Fibroblast of peridontal ligament (primary cell): Measurements from ENCODE around the gene JARID2.

ENCODE experiments used
- DNase-seq: peaks from one replicate; pipeline ENCODE4 v3.0.0-alpha.2; 2010; ENCODE audit errors: extremely low read depth

Gene JARID2

DNA sequence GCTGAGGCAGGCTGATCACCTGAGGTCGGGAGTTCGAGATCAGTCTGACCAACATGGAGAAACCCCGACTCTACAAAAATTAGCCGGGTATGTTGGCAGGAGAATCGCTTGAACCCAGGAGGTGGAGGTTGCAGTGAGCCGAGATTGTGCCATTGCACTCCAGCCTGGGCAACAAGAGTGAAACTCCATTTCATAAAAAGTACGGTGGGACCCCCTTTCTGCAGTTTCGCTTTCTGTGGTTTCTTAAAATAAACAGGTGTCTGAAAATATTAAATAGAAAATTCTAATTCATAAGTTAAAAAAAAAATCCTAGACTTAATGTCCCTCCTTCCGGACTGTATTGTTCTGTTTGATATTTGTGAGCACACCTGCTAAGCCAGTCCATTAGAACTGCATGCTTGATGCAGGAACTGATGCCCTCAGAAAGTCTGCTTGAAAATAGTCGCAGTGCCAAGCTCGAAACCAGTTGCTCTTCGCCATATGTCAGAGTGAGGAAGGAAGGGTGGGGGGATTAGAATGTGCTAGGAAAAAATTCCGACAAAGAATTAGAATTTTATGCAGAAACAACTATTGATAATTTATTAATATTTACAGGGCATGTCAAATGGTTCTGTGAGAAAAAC is 85.9 kb downstream of the JARID2 start:
- DNase-seq = no peak

DNA sequence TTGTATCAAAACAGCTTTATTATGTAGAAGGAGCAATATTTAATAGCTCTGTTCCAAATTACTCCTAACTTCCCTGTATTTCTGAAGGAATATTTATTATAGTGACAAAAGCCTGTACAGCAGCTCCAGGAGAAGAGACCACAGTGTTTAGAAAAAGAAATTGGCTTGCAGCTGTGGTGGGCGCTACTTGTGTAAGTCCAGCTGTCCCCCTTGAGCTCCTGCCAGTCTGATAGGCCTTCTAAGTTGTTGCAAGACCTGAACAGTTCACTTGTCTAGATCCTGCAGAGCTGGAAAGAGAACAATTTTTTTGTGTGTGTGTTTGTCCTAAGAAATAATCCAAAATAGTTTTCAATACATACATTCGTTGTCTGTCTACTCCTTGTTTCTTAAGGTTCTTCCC is 86.6 kb downstream of the JARID2 start:
- DNase-seq = peak; percentile 68

DNA sequence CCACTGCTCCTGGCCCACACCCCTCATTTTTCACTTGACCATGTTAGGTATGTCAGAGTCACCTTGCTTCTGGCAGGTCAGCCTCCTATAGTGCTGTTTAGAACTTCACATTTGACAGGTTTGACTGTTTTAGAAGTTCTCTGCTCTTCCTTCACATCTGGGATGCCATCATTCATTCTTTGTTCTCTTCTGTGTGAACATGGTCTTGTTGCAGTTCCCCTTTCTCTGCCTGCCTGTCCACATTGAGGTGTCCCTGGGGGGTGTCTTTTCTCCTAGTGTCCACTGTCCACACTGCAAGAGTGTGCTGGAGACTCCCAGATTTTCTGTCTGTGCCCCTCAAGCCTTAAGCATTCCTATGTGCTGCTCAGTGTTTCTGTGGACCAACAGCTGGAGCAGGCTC is 89.5 kb downstream of the JARID2 start:
- DNase-seq = no peak

DNA sequence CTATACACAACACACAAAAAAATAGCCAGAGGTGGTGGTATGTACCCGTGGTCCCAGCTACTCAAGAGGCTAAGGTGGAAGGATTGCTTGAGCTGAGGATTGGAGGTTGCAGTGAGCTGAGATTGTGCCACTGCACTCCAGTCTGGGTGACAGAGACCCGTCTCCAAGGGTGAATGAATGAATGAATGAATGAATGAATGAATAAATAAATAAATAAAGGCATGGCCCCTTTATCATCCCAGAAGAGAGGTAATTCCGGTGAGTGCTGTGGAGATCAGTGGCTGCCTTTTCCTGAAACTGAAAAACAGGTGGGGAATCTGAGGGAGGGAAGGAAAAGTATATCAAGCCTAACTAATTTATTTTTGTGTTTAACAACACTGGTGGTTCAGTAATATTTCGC is 90.0 kb downstream of the JARID2 start:
- DNase-seq = no peak

DNA sequence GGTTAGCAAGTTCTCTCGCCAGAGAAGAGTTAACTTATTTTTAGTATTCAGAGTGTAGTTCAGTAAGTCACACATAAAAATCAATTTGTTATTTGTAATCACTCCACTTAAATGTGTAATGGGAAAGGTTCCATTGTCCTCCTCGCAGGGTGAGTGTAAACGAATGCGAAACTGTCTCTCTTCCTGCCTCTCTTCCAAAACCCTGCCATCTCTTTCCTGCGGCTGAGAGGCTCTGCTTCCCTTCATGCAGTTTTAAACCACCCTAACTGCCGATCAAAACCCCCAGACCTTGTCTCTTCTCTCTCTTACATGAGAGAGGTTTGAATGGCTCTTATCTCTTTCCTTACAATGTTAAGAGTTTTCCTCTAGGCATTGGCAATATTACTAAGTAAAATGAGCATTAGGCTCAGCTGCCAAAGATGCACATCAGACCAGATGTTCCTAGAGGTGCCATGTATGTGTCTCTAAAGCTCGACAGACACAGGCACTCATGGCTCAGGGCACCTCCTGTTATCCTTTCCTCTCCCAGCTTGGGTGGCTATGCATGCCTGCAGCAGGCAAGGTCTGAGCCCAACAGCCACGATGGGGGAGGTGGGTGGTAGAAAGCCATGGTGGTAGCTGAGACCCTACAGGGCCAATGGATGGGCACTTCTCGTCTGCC is 91.2 kb downstream of the JARID2 start:
- no peak for DNase-seq

DNA sequence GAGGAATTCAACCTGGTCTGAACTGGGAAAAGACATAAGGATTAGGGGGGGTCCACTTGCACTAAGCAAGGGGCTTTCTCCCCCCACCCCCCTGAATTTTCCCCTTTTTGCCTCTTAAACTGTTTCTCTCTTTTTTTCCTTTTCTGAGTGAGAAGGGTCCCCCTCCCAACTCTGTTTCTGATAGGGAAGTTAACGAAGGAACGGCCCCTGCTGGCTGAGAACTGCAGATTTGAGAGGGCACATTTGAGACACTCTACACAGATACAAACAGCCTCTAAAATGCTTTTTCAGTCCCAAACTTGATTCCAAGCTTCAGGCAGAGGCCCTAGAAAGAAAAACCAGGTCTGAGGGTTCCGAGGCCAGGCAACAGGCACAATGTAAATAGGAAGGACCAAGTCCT is 91.7 kb downstream of the JARID2 start:
- no peak for DNase-seq

DNA sequence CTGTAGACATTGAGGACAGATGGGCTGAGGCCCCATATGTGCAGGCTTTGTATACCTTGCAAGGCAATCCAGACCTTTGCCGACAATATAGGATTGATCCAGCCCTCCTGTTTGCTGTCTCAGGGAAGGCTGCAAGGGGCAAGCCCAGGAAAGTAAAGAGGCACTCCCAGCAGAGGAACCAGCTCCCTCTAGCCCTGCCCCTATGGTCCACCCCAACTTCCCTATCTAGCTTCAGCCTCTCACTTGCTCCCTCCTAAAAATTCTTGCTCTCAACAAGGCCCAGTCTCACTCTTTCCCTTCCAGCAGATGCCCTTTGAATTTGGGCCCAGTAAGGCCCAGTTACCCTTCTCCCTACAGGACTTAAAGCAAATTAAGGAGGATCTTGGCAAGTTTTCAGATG is 92.6 kb downstream of the JARID2 start:
- no peak for DNase-seq

DNA sequence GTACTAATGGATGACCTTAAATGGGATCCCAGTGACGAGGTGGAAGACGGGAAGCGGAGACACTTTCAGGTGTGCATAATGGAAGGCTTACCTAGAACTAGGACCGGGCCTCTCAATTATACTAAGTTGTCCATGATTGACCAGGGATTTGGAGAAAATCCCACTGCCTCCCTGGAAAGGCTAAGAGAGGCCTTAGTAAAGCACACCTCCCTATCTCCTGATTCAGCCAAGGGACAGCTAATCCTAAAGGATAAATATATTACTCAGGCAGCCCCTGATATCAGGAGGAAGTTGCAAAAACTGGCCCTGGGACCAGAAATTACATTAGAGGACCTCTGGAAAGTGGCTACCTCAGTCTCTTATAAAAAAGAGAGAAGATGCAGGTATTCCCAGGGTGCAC is 93.2 kb downstream of the JARID2 start:
- no peak for DNase-seq

DNA sequence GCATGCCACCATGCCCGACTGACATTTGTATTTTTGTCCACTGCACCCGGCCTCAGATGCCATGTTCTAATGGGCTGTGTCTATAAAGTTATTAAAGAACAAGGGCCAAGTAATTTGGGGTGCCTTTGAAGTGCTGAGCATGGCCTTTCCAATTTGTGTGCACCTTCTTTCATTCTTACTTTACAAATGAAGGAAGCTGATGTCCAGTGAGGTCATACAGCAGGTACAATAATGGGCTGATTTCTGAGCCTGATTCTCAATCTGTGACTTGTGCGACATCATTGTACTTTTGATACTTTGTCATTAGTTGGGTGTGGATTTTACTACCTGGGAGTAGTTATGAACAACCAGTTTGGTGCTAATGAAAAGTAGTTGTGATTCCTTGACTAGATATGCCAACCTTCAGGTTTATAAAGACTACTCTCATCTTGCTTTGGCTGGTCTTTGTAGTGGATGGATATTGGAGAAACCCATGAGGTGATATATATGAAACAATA is 94.3 kb downstream of the JARID2 start:
- no peak for DNase-seq

DNA sequence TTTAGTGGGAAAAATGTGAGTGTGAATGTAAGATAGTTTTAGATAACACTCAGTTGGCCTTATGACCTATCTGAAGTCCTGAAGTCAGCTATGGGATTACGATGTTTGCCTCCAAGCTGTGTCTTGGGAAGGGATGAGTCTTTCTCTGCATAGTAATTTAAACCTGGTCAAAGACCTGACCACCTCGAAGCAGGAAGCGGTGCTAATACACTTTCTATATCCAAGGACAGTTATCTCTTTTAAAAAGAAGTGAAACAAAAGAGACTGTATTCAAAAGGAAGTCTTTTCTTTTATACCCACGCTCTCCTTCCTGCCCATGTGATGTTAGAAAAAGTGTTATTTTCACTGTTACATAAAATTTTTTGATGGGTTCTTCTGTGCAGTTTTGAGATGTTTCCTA is 94.9 kb downstream of the JARID2 start:
- no peak for DNase-seq

DNA sequence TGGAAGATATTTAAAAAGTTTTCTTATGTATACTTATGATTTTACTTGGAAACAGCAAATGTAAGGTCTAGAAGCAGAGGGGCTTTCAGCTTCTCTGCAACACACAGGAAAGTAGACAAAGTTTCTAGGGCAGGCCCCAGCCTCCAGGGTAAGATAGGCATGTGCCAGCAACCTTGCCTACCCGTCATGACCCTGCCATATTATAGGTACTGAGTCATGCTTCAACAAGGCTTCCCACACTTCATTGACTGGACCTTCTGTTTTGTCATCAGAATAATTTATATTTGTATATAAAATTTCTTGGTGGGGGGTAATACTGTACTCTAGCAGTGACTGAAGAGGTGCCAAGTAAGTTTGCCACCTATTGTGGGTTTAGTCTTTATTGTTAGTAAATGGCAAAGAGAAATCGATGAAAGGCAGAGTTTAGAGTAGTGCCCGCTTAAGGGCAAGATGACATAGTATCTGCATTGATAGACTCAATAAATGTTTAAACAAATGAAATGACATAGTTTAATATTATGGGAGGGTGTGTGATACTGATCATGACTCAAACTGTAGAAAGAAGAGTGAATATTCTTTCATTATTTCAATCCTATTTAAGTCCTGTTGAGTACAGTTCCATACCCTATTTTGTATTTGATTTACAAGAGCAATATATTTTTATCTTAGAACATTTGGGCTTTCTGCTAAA is 95.6 kb downstream of the JARID2 start:
- no peak for DNase-seq

DNA sequence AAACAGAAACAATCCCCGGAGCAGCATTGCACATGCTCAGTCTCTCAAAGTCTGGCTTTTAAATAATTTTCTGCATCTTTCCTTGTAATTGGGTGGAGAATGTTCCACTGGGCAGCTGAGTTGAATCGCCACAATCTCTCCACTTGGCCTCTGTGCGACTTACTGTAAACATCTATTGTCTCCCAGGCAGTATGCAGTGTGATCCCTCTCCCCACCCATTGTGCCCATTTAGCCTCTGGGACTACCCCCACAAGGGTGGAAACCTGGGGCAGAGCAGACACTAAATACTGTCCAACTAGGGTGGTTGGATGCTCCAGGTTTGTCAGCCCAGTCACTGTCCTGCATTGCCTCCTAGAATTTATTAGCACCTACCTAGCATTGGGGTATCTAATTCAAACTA is 96.2 kb downstream of the JARID2 start:
- no peak for DNase-seq

DNA sequence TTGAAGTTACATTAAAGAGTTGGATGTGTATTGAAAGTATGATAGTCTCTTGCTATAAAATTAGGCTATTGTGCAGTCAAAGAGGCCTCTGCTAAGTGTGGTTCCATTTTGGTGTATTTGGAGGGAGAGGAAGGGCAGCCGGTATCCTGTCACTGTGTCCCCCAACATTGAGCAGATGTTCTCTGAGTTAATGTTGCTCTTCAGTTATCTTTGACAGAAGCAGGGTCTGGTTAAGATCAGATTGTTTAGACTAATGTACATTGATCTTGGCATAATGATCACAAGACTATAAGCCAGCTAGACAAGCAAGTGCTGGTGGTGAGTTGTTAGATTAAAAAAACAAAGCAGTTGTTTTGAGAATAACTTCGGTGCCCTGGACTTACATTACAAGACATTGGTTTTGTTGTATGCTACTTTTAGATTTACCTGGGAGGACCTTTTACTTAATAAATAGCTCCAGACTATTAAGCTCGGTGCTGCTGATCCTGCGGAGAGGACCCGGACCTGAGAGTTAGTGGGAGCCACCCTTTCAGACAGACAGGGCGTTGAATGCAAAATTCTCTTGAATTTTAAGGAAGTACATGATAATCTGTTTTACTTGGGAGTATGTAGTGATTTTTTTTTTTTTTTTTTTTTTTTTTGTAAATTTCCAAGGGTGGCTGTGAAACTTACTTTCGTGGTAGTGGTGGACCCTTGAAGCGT is 97.8 kb downstream of the JARID2 start:
- no peak for DNase-seq

DNA sequence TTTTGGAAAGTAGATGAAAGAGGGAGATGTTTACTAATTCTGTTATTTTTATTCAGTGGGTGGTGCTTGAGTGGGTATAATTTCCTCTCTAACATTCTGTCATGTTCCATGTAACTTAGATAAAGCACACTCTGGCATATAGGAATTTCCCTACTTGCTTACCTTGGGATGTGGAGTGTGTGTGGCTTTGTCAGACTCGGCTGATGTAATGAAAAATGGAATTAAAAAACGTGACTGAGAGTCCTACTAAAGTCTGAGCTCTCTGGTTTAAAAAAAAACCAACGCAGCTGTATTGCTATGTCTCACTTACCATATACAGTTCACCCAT is 98.3 kb downstream of the JARID2 start:
- DNase-seq = no peak

DNA sequence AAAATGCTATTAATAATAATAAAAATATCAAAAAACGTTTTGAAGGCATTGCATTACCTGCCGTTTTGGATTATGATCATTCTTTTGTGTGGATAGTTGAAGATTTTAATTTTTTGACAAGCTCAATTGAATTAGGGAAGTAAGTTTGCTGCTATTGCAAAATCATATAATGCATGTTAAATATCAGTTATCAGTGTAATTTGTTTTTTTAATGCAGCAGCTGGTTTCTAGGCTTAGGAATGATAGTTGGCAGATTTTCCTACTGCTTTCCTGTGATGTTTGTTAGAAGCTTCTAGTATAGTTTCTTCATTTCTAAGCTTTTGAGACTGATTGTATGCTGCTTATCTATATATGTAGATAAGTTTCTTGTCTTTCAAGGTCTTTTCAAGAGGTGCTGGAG is 99.0 kb downstream of the JARID2 start:
- DNase-seq = no peak

DNA sequence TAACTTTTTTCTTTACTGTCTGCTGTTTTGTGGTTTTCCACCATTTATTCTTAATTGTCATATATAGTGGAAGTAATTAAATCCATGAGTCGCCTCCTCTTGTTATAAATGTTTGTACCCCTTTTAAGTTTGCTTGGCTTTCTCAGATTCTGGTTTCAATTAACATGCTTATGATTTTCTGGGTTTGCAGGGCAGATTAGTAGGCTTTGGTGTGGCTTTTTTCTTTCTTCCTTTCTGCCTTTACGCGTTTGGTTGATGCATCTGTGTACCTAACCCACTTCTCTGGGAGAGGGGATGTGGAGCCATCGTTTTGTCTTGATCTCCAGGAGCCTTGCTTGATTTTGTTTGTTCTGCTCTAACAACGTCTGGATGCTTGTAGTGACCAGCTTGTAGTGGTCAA is 100.4 kb downstream of the JARID2 start:
- no peak for DNase-seq

DNA sequence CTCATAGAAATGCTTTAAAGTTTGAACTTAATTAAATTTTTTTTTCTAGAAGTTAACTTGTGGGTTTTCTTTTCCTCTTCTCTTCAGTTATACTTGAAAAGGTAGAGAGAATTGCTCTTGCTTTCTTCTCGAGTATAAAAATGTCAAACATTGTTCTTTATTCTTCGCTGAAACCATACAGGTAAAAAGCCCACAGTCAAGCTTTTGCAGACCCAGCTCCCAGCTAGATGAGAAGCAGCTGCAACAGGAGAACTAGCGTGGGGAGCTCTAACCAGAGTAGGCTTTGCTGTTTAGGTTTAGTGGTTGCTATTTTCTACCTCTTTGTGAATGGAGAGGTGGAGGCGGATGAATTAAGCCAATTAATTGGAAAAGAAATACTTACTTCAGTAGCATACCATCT is 102.7 kb downstream of the JARID2 start:
- DNase-seq = no peak

DNA sequence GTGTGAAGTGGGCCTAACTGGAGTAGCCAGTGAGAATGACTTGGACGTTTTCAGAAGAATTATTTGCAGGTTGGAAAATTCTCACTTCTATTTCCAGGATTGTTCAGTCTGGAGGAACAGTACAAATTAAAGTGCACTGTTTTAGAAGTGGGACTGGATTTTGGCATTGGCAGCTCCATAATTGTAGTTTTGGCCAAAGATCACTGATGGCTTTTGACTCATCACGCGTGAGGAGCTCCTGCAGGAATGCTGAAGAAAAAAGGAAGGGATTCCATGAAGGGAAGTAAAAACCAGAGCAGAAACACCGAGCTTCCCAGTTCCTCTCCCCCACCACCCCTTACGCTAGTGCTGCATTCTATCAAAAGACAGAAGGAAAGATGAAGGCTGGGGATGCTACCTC is 103.5 kb downstream of the JARID2 start:
- DNase-seq = peak; percentile 61

DNA sequence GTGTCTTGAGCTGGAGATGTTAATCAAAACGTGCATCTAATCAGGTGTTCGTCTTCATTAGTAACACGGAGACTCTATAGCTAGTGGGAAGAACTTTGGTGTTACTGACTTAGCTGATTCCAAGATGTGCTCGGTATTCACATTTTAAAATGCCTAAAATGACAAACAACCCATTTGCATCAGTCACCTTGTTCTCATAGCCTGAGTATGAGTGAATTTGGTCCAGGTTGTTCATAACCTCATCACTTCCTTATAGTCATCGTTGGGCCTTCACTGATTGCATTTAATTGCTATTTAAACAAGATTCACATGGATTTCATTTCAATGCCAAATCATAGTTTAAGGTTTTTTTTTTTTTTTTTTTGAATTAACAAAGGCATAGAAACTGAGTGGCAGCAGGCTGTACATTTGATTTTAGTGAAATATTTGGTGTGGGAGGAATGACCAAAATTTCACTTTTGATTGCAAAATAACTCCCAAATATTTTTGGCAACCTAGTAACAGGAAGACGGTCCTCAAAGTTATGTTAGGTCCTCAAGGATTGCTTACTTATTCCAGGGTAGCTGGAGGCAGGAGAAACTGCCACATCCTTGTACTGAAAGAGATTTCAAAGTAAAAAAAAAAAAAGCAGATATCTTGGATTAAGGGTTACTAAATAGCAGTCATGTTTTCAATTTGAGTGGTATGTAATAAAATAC is 104.7 kb downstream of the JARID2 start:
- peak; percentile 44 for DNase-seq

DNA sequence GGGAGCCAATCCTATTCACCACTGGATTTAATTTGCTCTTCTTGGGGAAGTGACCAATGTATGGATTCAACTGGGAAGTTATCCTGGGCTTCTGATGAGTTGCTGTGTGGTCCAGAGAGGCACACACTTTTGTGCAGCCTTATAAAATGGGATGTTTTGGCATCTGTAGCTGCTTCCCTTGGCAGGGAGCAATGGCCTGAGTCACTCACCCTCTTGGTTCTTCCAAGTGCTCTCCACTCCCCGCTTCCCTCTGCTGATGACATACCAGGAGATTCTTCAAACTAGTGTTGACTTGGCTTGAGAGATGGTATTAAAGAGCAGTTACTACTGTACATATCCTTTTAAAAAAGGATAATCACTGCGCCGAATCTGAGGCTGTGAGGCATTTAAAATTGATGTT is 105.8 kb downstream of the JARID2 start:
- DNase-seq = peak; percentile 95

DNA sequence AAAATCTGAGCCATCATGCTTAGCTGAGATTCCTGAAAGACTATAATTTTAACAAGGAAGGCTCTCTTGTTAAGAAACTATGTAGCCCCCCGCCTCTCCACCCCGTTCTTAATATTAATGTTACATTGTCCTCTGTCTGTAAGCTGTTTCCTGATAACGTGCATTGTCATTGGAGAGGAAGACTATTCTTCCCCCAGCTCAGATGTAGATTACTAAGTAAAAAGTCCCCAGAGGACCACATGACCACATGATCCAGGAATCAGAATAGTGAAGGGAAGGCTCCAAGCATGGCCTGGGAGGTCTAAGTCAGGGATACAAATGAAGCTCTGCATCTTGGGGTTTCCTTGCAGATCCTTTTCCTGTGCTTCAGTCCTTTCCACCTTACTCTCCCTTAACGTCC is 106.4 kb downstream of the JARID2 start:
- DNase-seq = no peak

DNA sequence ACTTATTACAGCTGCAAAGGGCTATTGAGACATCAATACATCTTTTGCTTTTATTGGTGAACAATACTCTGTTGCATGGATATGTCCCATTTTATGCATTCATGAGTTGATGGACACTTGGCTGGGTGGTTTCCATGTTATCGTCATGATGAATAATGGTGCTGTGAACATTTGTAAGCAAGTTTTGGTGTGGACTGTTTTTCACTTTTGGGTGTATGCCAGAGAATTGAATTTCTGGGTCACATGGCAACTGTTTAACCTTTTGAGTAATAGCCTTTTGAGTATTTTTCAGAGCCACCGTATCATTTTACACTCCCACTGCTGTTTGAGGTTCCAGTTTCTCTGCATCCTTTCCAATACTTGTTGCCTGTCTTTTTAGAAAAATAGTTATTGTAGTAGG is 107.0 kb downstream of the JARID2 start:
- peak; percentile 49 for DNase-seq
